GM19035 (cell line): ENCODE measurements around the gene RAB39B.

Experiments used
- ATAC-seq: cut with Tn5 transposase; IDR thresholded peaks from one replicate; pipeline ENCODE4 v1.9.1; 2021; ENCODE audit not compliant: unreplicated experiment

RAB39B gene

GRCh38 chrX:155216179-155216939, 47.9 kb downstream of the RAB39B start, which contains the start of gene VBP1:
VBP1 (plus strand) TSS chrX:155216460; CDS start chrX:155216483, 23 bp downstream.
- peak; percentile 97 for ATAC-seq

- ATAC-seq, result peak; percentile 45
Measured at GRCh38 chrX:155215443-155216178, 48.7 kb downstream of the RAB39B start.

- no peak for ATAC-seq
Measured at GRCh38 chrX:155213731-155214130, 50.6 kb downstream of the RAB39B start.

GRCh38 chrX:155211208-155211607, 53.1 kb downstream of the RAB39B start:
- no peak for ATAC-seq
